Measurements from ENCODE around the gene FAM219B. TPM values are rescaled to one million over a fixed set of nuclear protein-coding genes. Genes with fewer than 3 reads are reported as not detected.
"Not testable (repeated sequence)": the region's sequence is repeated elsewhere in the genome, so short reads cannot be mapped to it uniquely, and the experiment has no call there.

Gene FAM219B
- total RNA-seq, 2 experiments from 2014 or later = 90.3 to 113 TPM

DNA sequence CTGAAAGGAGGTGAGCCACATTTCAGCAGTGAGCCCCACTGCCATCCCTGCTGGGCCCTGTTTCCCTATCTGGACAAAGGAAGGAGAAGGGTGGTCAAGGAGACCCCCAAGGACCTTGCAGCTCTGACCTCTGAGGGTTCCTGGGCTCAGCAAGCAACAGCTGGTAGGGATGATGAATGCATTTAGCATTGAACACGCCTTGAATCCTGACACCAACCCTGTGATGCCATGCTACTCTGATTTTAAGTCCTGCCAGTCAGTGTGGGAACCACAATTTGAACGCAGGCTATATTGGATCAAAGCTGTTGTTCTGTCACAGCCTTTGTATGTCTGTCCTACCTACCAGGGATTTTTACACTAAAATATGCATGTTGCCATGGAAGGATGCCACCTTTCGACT lies 10.3 kb downstream of the FAM219B start:
- no peak overlapping the region for H3K27ac Mint-ChIP-seq

GRCh38 chr15:74895830-74896229 lies 10.8 kb downstream of the FAM219B start:
- POLR2A ChIA-PET = interaction anchor here (0.6 kb wide), 2 partner anchors 20 to 668 kb away, joined by 3 to 4 read pairs; no protein-coding TSS in a partner anchor
- no peak for DNase-seq
- H3K27me3 Mint-ChIP-seq = no peaks in the 10 kb centered on the region
- H3K36me3 Mint-ChIP-seq = peaks cover 36% of the 10 kb centered on the region
- H3K4me1 Mint-ChIP-seq = peaks cover 21% of the 10 kb centered on the region
- H3K9me3 Mint-ChIP-seq = no peaks in the 10 kb centered on the region
- no peak overlapping the region for H3K4me3 Mint-ChIP-seq
- ATAC-seq (ENCODE audit: low read depth) = no peak
- no peak overlapping the region for H3K27ac Mint-ChIP-seq

More for the DNA sequence above, 10.3 kb downstream of the FAM219B start:
- no peaks in the 10 kb centered on the region for H3K27me3 Mint-ChIP-seq
- peaks cover 36% of the 10 kb centered on the region for H3K36me3 Mint-ChIP-seq
- ATAC-seq (ENCODE audit: low read depth) (no peak), DNase-seq (no peak)
- peaks cover 20% of the 10 kb centered on the region for H3K4me1 Mint-ChIP-seq
- H3K9me3 Mint-ChIP-seq = no peaks in the 10 kb centered on the region
- POLR2A ChIA-PET = no interaction called here
- H3K4me3 Mint-ChIP-seq = no peak overlapping the region

GRCh38 chr15:74894383-74894782 lies 12.3 kb downstream of the FAM219B start:
- DNase-seq; ATAC-seq (ENCODE audit: low read depth); H3K4me3 Mint-ChIP-seq; H3K9me3 Mint-ChIP-seq; H3K27me3 Mint-ChIP-seq; H3K27ac Mint-ChIP-seq: not testable (repeated sequence)
- H3K4me1 Mint-ChIP-seq = peaks cover 27% of the 10 kb centered on the region
- POLR2A ChIA-PET = interaction anchor here (0.6 to 4.2 kb wide), 8 partner anchors 10 to 114 kb away, joined by 3 to 23 read pairs (median 4); partner anchors contain the start of gene FAM219B
- peaks cover 28% of the 10 kb centered on the region for H3K36me3 Mint-ChIP-seq

GRCh38 chr15:74893627-74894026 lies 13.0 kb downstream of the FAM219B start:
- Mint-ChIP-seq H3K9me3 (no peaks in the 10 kb centered on the region), H3K27ac (peak overlapping the region; percentile 97), H3K27me3 (no peaks in the 10 kb centered on the region), H3K4me1 (peaks cover 32% of the 10 kb centered on the region), H3K36me3 (peaks cover 28% of the 10 kb centered on the region), H3K4me3 (peak overlapping the region; percentile 84)
- DNase-seq (no peak), ATAC-seq (ENCODE audit: low read depth) (peak; percentile 67)
- POLR2A ChIA-PET = interaction anchor here (0.7 to 4.2 kb wide), 13 partner anchors 9 to 116 kb away, joined by 3 to 23 read pairs (median 4); partner anchors contain the start of genes COX5A and FAM219B

DNA sequence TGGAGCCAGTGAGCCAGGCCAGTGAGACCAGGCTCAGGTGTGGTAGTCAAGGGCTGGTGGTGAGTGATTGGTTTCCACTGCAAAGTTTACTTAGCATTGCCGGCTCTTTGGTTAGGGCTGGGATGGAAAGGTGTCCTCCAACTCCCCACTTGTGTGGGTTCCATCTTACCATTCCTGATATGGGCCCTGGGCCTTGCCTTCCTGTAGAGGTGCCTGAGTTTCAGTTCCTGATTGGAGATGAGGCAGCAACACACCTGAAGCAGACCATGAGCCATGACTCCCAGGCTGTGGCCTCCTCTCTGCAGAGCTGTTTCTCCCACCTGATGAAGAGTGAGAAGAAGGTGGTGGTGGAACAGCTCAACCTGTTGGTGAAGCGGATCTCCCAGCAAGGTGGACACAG lies 13.7 kb downstream of the FAM219B start:
- H3K4me3 Mint-ChIP-seq = peak overlapping the region; percentile 84
- H3K9me3 Mint-ChIP-seq = no peaks in the 10 kb centered on the region
- H3K27me3 Mint-ChIP-seq = no peaks in the 10 kb centered on the region
- DNase-seq (no peak), ATAC-seq (ENCODE audit: low read depth) (no peak)
- POLR2A ChIA-PET = interaction anchor here (0.6 to 4.2 kb wide), 5 partner anchors 9 to 51 kb away, joined by 4 to 23 read pairs (median 4); partner anchors contain the start of gene FAM219B
- peak overlapping the region; percentile 97 for H3K27ac Mint-ChIP-seq
- peaks cover 28% of the 10 kb centered on the region for H3K36me3 Mint-ChIP-seq
- peaks cover 32% of the 10 kb centered on the region for H3K4me1 Mint-ChIP-seq

- POLR2A ChIA-PET = interaction anchor here (1.3 to 4.2 kb wide), 2 partner anchors 14 to 22 kb away, joined by 3 to 23 read pairs; partner anchors contain the start of gene FAM219B
- Mint-ChIP-seq H3K27ac (peak overlapping the region; percentile 97), H3K27me3 (no peaks in the 10 kb centered on the region), H3K36me3 (peaks cover 28% of the 10 kb centered on the region), H3K4me1 (peaks cover 32% of the 10 kb centered on the region), H3K4me3 (no peak overlapping the region), H3K9me3 (no peaks in the 10 kb centered on the region)
- ATAC-seq (ENCODE audit: low read depth) (no peak), DNase-seq (no peak)
Measured at GRCh38 chr15:74892313-74892712, 14.3 kb downstream of the FAM219B start.

- H3K27ac Mint-ChIP-seq = no peak overlapping the region
- POLR2A ChIA-PET = interaction anchor here (1.3 to 4.2 kb wide), 2 partner anchors 15 to 21 kb away, joined by 3 to 23 read pairs; partner anchors contain the start of gene FAM219B
- H3K9me3 Mint-ChIP-seq = no peaks in the 10 kb centered on the region
- H3K36me3 Mint-ChIP-seq = peaks cover 23% of the 10 kb centered on the region
- peaks cover 31% of the 10 kb centered on the region for H3K4me1 Mint-ChIP-seq
- DNase-seq = no peak
- no peak for ATAC-seq (ENCODE audit: low read depth)
- peak overlapping the region; percentile 35 for H3K4me3 Mint-ChIP-seq
- no peaks in the 10 kb centered on the region for H3K27me3 Mint-ChIP-seq
Measured at GRCh38 chr15:74891469-74891868, 15.2 kb downstream of the FAM219B start.

DNA sequence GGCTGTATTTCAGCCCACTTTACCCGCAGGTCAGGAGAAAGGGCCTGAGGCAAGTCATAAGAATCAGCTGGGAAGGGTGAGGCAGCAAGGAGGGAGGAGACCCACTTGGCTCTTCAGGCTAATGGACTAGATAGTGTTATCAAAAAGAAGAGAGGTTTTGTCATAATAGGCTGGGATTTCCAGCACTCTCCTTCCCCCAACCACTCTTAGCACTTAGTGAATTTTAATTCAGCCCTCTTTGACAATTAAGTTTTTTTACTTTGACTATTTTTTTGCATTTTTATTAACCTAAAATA lies 16.0 kb downstream of the FAM219B start:
- ATAC-seq (ENCODE audit: low read depth) = no peak
- POLR2A ChIA-PET = interaction anchor here (1.4 to 2.3 kb wide), 4 partner anchors 10 to 46 kb away, joined by 4 to 18 read pairs (median 9); partner anchors contain the start of genes FAM219B and SCAMP2
- peak overlapping the region; percentile 80 for H3K27ac Mint-ChIP-seq
- H3K36me3 Mint-ChIP-seq = peaks cover 22% of the 10 kb centered on the region
- peaks cover 31% of the 10 kb centered on the region for H3K4me1 Mint-ChIP-seq
- no peak for DNase-seq
- H3K27me3 Mint-ChIP-seq = no peaks in the 10 kb centered on the region
- peak overlapping the region; percentile 87 for H3K4me3 Mint-ChIP-seq
- H3K9me3 Mint-ChIP-seq = no peaks in the 10 kb centered on the region

DNA sequence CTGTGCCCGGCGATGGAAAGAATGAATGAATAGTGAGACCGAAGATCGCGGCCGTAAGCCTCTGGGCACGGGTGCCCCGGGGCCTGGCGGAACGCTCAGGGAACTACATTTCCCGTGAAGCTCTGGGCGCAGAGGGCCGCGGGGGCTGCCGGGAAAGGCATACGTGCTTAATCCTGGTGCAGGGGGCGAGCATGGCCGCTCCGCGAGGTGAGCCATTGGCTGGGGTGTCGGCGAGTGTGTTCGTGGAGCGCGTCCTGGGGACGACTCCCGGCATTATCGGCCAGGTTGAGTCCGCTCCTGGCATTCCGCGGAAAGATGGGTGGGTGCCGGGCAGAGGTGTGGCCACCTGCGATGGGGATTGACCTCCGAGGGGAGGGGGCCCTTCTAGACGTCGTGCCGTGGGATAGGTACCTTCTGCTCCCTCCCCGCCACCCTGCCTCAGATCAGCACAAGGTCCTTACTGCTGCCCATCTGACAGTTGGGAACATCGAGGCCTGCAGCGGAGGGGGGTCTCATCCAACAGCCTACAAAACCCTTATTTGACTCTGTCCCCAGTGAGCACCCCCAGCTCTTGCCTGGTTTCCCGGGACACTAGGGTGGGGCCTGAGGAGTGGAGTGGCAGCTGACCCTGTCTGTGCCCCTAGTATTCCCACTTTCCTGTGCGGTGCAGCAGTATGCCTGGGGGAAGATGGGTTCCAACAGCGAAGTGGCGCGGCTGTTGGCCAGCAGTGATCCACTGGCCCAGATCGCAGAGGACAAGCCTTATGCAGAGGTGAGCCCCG lies 16.6 kb downstream of the FAM219B start, which contains the start of gene MPI:
TSS of gene MPI (plus strand) at position 160 of the 782 bp plus-strand sequence. CDS start at position 192, 32 bp downstream.
- Mint-ChIP-seq H3K9me3 (no peaks in the 10 kb centered on the region), H3K27me3 (no peaks in the 10 kb centered on the region), H3K27ac (peak within 1 kb of the TSS; percentile 80), H3K36me3 (peaks cover 21% of the 10 kb centered on the region), H3K4me3 (peak within 1 kb of the TSS; percentile 87), H3K4me1 (peaks cover 31% of the 10 kb centered on the region)
- peak; percentile 85 for DNase-seq
- ATAC-seq (ENCODE audit: low read depth) = peak; percentile 93
- POLR2A ChIA-PET = interaction anchor here (0.6 to 2.3 kb wide), 9 partner anchors 9 to 290 kb away, joined by 3 to 18 read pairs (median 4); partner anchors contain the start of genes FAM219B and SCAMP2

DNA sequence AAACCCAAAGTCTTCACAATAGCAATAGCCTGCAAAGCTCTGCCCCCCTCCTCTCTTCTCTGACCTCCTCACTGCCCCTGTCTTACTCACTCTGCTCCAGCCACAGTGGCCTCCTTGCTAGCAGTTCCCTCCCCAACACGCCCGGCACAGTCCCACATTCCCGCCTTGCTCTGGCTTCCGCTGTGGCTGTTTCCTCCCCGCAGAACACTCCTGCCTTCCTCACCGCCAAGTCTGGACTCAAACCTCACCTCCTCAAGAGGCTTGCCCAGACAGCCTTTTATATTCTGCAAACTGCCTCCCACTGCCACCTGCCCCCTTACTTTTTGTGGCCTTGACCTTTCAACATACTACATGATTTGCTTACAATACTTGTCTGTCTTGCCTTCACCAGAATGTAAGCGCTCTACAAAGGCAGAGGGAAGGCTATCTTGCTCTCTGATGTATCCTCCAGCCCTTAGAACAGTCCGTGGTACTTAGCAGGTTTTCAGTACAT lies 17.2 kb downstream of the FAM219B start:
- H3K4me1 Mint-ChIP-seq = peaks cover 33% of the 10 kb centered on the region
- no peaks in the 10 kb centered on the region for H3K9me3 Mint-ChIP-seq
- H3K27ac Mint-ChIP-seq = peak overlapping the region; percentile 80
- H3K36me3 Mint-ChIP-seq = peaks cover 20% of the 10 kb centered on the region
- POLR2A ChIA-PET = interaction anchor here (0.6 to 2.3 kb wide), 9 partner anchors 8 to 291 kb away, joined by 3 to 18 read pairs (median 4); partner anchors contain the start of genes FAM219B and SCAMP2
- H3K4me3 Mint-ChIP-seq = peak overlapping the region; percentile 87
- no peaks in the 10 kb centered on the region for H3K27me3 Mint-ChIP-seq
- peak; percentile 7 for ATAC-seq (ENCODE audit: low read depth)
- DNase-seq = no peak

- Mint-ChIP-seq H3K4me3 (peak overlapping the region; percentile 87), H3K27ac (no peak overlapping the region), H3K36me3 (peaks cover 18% of the 10 kb centered on the region), H3K27me3 (no peaks in the 10 kb centered on the region), H3K4me1 (peaks cover 36% of the 10 kb centered on the region), H3K9me3 (no peaks in the 10 kb centered on the region)
- ATAC-seq (ENCODE audit: low read depth) = no peak
- DNase-seq = no peak
- POLR2A ChIA-PET = interaction anchor here (1.5 to 2.3 kb wide), 2 partner anchors 12 to 19 kb away, joined by 7 to 18 read pairs; no protein-coding TSS in a partner anchor
Measured at GRCh38 chr15:74888716-74889115, 17.9 kb downstream of the FAM219B start.

DNA sequence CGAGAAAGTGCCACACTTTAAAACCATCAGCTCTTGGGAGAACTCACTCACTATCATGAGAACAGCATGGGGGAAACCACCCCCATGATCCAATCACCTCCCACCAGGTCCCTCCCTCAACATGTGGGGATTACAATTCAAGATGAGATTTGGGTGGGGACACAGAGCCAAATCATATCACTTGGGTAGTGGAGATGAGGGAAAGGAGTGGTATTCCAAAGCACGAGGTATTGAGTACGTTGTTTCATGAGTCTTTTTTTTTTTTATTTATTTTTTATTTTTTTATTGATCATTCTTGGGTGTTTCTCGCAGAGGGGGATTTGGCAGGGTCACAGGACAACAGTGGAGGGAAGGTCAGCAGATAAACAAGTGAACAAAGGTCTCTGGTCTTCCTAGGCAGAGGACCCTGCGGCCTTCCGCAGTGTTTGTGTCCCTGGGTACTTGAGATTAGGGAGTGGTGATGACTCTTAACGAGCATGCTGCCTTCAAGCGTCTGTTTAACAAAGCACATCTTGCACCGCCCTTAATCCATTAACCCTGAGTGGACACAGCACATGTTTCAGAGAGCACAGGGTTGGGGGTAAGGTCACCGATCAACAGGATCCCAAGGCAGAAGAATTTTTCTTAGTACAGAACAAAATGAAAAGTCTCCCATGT lies 19.0 kb downstream of the FAM219B start:
- DNase-seq; H3K4me3 Mint-ChIP-seq; POLR2A ChIA-PET; H3K27ac Mint-ChIP-seq; H3K9me3 Mint-ChIP-seq; H3K36me3 Mint-ChIP-seq; ATAC-seq (ENCODE audit: low read depth); H3K27me3 Mint-ChIP-seq: not testable (repeated sequence)
- H3K4me1 Mint-ChIP-seq = peaks cover 28% of the 10 kb centered on the region

DNA sequence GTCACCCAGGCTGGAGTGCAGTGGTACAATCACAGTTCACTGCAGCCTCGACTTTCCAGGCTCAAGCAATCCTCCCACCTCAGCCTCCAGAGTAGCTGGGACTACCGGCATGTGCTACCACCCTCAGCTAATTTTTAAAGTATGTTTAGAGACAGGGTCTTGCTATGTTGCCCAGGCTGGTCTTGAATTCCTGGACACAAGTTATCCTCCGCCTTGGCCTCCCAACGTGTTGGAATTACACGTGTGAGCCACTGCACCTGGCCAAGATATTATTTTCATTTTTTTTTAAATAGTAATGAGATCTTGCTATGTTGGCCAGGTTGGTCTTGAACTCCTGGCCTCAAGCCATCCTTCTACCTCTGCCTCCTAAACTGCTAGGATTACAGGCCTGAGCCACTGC lies 21.2 kb downstream of the FAM219B start:
- H3K36me3 Mint-ChIP-seq = no peaks in the 10 kb centered on the region

More for the DNA sequence above, 21.2 kb downstream of the FAM219B start:
- Mint-ChIP-seq H3K27me3 (peaks cover 3% of the 10 kb centered on the region), H3K4me1 (peaks cover 20% of the 10 kb centered on the region), H3K9me3 (peaks cover 4% of the 10 kb centered on the region), H3K4me3 (no peak overlapping the region), H3K27ac (no peak overlapping the region)
- DNase-seq = no peak
- ATAC-seq (ENCODE audit: low read depth) = no peak
- POLR2A ChIA-PET = no interaction called here

Measured in activated naive CD8-positive, alpha-beta T cell treated with anti-CD3 and anti-CD28 coated beads, Interleukin-2, amount 10 ng/mL, durations not matched to agents 7 days and 5 days (primary cell).